NCI-H82 treated with DMSO at 0.1 percent for 48 hours (cell line): ENCODE data around the gene ADH1A.
"Not testable (repeated sequence)": the region's sequence is repeated elsewhere in the genome, so short reads cannot be mapped to it uniquely, and the experiment has no call there.

Source experiments
- DNase-seq: peaks from one replicate; lab custom pipeline; 2025; ENCODE audit not compliant: unreplicated experiment; lab: John Stamatoyannopoulos, UW

ADH1A gene

DNA sequence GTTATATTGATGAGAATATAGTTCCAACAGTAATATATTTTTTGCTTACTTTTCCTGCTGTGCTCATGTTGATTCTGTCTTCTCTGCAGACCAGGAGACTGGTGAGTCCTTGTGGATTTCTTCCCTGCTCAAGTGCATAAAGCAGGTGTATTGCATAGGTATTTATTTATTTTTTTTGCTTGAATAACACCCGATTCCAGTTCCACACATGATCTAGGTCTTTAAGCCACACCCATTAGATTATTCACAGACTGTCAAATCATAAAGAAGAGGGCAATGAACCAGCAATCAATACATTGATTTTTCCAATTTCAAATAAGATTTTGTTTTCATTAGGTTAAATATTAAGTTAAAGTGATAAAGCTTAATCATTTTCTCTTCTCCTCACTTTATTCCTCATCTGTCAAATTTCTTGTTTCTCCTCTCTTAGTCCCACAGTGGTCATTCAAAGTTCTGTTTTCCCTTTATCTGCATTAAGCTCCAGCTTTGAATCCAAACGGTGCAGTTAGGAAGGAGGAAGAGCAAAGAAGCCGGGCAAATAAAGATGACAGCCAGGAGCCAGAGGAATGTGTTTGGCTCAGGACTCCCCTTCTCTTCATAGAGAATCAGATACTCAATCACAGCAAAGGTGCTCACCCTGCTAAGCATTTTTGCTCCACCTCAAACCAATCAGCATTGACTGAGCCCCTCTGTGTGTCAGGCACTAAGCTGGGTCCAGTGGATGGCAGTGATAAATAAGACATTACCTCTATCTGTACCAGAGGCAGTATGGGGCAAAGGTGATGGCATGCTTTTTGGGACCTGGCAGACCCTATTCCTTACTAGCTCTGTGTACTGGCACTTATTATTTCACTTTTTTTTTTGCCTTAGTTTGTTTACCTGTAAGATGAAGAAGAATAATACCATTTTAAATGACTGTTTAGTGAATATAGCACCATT lies at the start of gene ADH1A:
Gene ADH1A, minus strand, starts transcription at position 138 of the 939 bp plus-strand sequence. Its CDS starts 71 bp downstream, at position 67.
- DNase-seq, result no peak

DNA sequence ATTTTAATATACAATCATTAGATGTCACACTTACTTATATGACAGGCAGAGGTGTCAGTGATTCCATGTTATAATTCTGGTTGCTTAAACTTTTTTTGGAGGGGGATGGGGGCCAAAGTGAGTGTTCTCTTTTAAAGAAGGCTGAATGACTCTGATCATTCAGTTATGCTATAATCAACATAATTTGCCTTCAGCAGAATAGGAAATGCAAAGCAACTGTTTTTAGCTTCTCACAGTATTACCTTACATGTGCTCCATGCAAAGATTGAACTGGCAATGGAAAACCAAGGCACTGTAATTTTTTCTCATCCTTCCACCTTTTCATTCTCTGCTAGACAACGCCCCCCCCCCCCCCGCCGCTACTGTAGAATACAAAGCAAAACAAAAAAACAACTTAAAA lies 48.4 kb upstream of the ADH1A start:
- DNase-seq, result no peak

DNA sequence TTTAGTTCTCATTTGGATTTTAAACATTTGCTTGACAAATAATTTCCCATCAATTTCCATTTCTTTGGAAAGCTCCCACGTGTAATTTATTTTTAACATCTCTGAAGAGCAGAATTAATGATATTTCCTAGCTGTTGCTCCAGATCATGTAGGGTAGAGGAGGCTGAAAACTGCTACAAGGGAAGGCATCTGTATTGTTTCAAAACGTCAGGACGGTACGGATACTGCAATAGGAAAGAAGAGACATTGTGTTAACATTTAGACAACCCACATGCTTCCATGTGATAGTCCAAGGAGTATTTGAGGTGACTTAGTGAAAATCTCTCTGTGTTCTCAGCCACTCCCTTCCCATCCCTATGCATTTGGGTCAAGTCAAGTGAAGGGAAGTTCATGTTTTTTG lies 45.8 kb upstream of the ADH1A start:
- no peak for DNase-seq

DNA sequence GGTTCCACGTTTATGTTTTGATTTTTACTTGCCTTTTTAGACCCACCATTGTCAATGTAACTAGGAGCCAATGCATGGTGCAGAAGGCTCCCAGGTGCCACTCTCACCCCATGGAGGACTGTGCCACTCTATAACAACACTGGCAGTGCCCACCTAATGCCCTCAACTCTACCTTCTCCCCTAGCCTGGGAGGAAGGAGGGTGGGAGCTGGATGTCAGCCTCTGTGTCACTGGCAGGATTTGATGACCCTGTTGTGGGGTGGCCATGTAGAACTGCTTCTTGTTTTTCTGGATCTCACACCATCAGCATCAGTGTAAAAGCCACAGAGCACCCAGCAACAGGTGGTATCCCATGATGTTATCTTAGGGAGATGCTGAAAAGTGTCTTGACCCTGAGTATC lies 44.1 kb upstream of the ADH1A start:
- DNase-seq, result no peak

DNA sequence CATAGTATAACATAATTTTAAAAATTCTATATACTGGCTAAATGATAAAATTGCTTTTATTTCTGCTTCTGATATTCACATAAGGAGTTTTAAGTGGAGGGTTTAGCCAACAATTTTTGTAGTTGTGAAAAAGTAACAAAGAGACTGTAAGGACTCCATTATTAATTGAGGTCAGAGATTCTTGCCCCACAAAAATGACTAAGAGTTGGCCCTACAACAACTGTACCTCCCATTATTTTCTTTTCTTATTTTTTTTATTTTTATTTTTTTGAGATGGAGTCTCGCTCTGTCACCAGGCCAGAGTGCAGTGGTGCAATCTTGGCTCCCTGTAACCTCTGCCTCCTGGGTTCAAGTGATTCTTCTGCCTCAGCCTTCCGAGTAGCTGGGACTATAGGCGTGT lies 39.9 kb upstream of the ADH1A start:
- no peak for DNase-seq

DNA sequence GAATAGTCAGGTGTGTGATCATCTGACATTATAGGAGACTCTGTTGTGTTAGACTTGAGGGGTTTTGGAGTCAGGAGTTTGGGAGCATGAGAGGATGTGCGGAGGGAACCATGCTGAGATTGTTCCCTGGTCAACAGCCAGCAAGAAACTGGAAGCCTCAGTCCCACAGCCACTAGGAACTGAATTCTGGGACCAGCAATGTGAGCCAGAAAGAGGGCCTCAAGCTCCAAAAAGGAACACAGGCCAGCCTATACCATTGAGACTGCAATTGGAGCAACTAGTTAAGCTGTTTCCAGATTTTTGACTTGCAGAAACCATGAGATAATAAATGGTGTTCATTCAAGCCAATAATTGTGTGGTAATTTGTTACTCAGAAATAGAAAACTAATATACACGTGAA lies 39.1 kb upstream of the ADH1A start:
- no peak for DNase-seq

DNA sequence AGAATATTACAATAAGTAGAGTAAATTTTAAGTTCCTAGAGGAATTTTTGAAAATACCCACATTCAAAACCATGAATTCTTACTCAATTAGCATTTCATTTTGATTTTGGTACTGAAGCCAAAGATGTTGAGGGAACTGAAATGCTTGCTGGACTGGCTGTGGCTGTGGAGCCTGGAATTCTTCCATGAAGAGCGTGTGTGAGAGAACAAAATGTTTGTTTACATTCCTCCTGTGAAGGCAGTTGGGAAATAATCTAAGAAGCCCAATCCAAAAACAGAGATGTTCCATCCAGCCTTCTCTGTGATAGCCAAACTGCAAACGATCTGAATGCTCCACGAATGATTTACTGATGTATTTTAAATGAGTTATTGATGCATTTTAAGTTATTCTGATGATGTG lies 34.2 kb upstream of the ADH1A start:
- no peak for DNase-seq

DNA sequence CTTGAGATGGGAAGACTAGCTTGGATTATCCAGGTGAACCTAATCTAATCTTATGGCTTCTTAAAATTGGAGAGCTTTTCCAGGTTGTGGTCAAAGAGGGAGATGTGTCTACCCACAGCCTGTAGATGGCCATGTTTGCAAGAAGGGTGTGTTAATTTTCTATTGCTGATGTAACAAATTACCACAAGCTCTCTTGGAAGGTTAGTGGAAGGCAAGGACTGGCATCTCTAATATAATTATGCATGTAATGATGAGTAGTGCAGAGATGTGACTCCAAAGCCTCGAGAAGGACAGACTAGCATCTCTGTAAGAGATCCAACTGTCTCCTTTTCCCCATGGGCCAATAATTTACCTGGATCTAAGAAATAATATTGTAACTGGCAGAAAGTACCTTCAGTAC lies 33.6 kb upstream of the ADH1A start:
- no peak for DNase-seq

DNA sequence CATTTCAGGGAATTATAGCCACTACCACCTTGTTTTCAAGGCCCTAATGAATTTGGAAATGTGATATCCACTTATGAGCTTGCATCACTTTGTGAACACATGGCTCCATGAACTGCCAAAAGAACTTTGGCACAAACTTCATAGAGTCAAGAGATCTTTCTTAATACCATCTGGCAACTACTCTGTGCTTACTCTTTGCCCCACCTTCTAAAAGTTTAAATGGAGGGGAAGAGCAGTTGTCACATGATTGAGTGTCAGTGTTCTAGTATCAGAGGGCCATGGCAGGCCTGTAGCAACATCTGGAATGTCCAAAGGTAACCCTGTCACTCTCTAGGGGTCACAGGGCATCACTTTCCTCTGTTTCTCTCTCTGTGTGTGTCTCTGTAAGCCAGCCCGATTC lies 33.0 kb upstream of the ADH1A start:
- no peak for DNase-seq

DNA sequence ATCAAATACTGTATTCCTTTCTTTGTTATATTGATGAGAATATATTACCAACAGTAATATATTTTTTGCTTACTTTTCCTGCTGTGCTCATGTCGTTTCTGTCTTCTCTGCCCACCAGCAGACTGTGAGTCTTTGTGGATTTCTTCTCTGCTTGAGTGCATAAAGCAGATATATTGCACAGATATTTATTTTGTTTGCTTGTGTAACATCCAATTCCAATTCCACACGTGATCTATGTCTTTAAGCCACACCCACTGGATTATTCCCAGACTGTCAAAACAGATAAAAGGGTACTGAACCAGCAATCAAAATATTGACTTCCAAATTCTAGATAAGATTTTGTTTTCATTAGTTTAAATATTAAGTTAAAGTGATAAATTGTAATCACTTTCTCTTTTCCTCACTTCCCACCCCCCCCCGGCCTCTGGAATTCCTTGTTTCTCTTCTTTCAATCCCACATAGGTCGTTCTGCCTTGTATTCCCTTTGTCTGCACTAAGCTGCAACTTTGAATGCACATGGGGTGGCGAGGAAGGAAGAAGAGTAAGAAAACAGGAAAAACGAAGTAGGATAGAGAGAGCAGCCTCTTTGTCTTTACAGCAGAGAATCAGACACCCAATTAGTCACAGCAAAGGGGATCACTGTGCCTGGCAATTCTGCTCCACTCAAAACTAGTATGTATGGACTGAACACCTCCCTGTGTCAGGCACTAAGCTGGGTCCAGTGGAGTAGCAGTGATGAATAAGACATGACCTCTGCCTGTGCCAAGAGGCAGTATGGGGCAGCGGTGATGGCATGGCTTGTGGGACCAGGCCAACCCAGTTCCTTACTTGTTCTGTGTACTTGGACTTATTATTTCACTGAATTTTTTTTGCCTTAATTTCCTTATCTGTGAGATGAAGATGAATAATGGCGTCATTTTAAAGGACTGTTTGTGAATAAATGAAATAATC lies 30.7 kb upstream of the ADH1A start, which contains the start of gene ADH1B:
Gene ADH1B, minus strand, starts transcription at position 161 of the 951 bp plus-strand sequence. Its CDS starts 70 bp downstream, at position 91.
- DNase-seq, result no peak

DNA sequence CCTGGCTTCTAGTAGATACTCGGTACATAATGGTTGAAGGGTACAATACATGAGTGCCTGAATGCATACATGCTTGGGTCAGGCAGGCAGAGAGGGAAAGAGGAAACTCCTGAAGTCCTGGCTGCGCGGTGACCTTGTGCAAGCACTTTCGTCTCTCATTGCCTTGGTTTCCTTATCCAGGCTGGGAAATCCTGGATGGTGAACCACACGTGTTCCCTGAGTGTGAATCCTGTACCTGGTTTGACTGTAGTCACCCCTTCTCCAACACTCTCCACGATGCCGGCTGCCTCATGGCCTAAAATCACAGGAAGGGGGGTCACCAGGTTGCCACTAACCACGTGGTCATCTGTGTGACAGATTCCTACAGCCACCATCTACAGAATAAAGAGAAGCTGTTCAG lies 27.0 kb upstream of the ADH1A start:
- DNase-seq, result not testable (repeated sequence)

DNA sequence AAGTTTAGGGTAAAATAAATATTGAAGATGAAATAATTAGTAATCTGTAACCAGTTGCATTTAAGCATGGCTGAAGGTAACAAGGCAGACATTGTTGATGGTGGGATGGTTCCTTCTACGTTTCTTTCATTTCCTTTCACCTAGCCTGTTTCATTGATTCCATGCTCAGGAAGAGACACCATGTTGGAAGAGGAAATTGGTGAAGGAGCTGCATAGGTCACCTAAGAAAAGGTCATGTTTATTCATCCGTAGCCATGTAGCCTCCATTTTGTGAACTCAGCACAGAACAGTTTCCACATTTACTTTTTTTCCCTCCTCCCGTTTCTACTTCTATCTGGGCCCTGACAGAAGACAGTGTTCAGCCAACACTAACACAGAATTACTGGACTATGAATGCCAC lies 26.6 kb upstream of the ADH1A start:
- DNase-seq, result no peak

DNA sequence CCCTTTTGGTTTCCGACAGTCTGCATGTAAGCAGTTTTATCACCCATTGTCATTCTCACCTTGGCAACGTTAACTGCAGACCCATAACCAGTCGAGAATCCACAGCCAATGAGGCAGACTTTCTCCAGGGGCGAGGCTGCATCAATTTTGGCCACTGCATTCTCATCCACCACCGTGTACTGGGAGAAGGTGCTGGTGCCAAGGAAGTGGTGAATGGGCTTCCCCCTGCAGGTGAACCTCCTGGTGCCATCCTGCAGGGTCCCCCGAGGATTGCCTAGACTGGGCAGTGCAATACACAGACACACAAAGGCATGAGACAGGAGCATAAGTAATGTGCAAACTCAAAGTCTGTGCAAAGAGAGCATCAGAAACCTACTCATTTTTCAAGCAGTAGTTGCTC lies 25.1 kb upstream of the ADH1A start:
- no peak for DNase-seq

DNA sequence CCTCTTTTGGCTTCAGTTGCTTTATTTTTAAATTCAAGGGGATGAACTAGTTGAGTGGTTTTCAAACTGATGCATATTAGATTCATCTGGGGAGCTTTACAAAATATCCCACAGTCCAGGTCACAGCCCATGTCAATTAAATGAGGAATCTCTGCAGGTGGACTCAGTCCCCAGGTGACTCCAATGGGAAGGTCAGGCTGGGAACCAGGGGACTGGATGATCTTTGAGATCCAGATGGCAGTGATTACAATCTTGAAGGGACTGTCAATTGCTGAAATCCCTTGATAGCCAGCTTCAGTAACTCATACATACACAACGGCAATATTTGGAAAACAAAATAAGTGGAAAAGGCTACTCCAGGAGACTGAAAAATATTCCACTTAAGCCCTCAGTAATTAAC lies 23.4 kb upstream of the ADH1A start:
- no peak for DNase-seq

DNA sequence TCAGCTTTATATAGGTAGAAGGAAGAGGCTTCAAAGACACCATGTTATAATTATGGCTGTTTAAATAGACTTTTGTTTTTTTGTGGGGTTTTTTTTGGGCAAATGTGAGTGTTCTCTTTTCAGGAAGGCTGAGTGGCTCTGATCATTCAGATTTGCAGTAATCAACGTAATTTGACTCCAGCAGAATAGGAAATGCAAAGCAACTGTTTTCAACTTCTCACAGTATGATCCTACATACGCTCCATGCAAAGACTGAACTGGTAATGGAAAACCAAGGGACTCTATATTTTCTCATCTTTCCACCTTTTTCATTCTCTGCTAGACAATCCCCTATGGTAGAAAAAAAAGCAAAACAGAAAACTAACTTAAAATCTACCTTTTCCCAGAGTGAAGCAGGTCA lies 19.6 kb upstream of the ADH1A start:
- no peak for DNase-seq

DNA sequence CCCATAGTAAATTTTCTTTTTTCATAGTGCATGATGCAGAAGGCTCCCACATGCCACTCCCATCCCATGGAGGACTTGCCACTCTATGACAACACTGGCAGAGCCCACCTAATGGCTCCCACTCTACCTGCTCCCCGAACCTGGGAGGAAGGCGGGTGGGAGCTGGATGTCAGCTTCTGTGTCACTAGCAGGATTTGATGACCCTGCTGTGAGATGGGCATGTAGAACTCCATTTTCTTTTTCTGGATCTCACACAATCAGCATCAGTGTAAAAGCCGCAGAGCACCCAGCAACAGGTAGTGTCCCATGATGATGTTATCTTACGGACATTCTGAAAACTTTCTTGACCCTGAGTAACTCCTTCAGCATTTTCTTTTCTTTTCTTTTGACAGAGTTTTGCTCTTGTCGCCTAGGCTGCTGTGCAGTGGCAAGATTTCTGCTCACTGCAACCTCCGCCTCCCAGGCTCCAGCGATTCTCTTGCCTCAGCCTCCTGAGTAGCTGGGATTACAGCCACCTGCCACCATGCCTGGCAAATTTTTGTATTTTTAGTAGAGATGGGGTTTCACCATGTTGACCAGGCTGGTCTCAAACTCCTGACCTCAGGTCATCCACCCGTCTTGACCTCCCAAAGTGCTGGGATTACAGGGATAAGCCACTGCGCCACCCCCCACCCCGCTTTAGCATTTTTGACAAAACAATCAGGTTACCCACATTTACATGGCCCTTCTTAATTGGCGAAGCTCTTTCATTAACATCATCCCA lies 15.0 kb upstream of the ADH1A start:
- no peak for DNase-seq

DNA sequence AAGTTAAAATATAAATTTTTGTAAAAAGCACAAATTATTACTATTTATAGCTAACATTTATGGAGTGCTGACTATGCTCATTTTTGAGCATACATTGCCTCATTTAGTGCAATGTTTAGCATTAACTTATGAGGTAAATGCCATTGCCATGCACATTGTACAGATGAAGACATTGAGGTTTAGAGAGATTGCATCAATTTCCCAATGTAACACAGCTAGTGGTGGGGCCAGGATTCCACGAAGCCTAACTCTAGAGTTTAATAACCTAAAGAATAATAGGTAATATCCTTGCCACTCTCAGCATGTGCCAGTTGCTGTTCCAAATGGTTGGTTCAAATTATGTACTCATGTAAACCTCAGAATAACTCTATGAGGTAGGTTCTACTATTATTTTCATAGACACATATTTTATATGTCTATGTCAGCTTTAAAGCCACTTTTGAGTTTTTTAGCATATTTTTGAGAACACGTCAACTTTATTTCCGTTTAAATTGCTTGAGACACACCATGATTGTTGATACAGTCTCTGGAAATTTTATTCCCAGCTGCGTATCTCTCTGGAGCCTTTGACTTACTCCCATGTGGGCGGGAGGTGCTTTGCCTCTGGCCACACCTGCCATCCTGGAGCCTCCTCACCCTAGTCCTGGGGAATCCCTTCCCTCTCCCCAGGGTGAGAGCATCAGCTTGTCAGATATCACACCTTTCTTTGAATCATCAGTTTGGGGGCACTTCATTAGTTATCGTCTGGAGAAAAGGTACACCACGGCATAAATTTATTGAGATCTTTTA lies 10.8 kb upstream of the ADH1A start:
- no peak for DNase-seq

DNA sequence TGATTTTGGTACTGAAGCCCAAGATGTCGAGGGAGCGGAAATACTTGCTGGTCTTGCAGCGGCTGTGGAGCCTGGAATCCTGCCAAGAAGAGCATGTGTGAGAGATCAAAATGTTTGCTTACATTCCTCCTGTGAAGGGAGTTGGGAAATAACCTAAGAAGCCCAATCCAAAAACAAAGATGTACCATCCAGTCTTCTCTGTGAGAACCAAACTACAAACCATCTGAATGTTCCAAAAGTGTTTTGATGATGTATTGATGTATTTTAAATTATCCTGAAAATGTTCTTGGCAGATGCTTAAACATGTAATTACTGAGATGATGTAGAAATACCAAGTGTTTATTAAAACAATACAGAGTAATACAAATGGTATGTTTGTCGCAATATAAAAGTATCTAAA lies 10.1 kb upstream of the ADH1A start:
- DNase-seq, result peak; percentile 51

DNA sequence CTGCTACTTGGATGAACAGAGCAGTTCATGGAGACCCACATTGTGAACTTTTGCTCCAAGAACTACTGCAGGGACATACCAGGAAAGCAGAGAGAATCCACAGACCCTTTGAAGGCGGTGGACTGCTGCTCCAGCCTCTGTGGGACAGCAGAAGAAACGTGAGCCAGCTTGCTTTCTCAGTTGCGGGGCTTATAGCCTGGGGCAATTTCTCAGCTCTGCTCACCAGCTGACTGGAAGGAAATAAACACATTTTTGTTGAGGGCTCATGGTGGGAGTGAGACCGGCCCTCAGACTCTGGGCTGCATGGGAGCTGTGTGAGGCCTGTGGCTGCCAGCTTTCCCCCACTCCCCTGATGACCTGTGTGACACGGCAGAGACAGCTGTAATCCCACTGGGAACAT lies 2.6 kb upstream of the ADH1A start:
- no peak for DNase-seq

DNA sequence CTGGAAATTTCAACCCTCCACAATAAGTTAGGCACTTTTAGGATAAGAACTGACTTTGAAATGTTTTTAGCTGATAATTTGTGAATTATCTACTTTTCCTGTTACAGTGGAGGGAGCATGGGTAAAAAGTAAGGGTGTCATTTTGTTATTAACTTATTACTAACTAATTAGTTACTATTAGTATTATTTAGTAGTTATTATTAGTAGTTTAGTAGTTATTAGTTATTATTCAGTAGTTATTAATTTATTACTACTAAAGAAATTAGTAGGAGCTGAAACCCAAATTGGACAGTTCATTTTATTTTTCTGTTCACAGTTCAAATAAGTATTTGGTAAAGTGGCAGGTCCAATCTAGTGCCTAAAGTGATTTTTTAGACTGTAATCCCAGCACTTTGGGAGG lies 5.4 kb downstream of the ADH1A start:
- no peak for DNase-seq
